HG02981 (cell line): ENCODE results near the gene GBP1.
"Not testable (repeated sequence)": the region's sequence is repeated elsewhere in the genome, so short reads cannot be mapped to it uniquely, and the experiment has no call there.

ENCODE experiments used
- ATAC-seq: cut with Tn5 transposase; IDR thresholded peaks from one replicate; pipeline ENCODE4 v1.9.1; 2021; ENCODE audit warnings: mild to moderate bottlenecking, moderate library complexity; ENCODE audit not compliant: unreplicated experiment

GBP1 gene

GRCh38 chr1:89060091-89060490 is 4.9 kb downstream of the GBP1 start:
- no peak for ATAC-seq

GRCh38 chr1:89051955-89052312 is 13.1 kb downstream of the GBP1 start:
- ATAC-seq = no peak

GRCh38 chr1:89051300-89051954 is 13.6 kb downstream of the GBP1 start:
- ATAC-seq = no peak

GRCh38 chr1:89050649-89051033 is 14.4 kb downstream of the GBP1 start:
- ATAC-seq = no peak

- ATAC-seq = not testable (repeated sequence)
Measured at GRCh38 chr1:89049901-89050648, 14.9 kb downstream of the GBP1 start.

- ATAC-seq = not testable (repeated sequence)
Measured at GRCh38 chr1:89049187-89049586, 15.8 kb downstream of the GBP1 start.

GRCh38 chr1:89047734-89048133 is 17.3 kb downstream of the GBP1 start:
- ATAC-seq = no peak

- ATAC-seq = peak; percentile 57
Measured at GRCh38 chr1:89046318-89047183, 18.5 kb downstream of the GBP1 start.

- no peak for ATAC-seq
Measured at GRCh38 chr1:89044970-89045721, 19.9 kb downstream of the GBP1 start.

- ATAC-seq = no peak
Measured at GRCh38 chr1:89043940-89044339, 21.1 kb downstream of the GBP1 start.

GRCh38 chr1:89042491-89042890 is 22.5 kb downstream of the GBP1 start:
- ATAC-seq = no peak

- no peak for ATAC-seq
Measured at GRCh38 chr1:89041721-89042120, 23.3 kb downstream of the GBP1 start.

- ATAC-seq = peak; percentile 88
Measured at GRCh38 chr1:89041119-89041641, 23.8 kb downstream of the GBP1 start.

- no peak for ATAC-seq
Measured at GRCh38 chr1:89040315-89040626, 24.7 kb downstream of the GBP1 start.

GRCh38 chr1:89037186-89037585 is 27.8 kb downstream of the GBP1 start:
- ATAC-seq = no peak

GRCh38 chr1:89035080-89035479 is 29.9 kb downstream of the GBP1 start:
- no peak for ATAC-seq

GRCh38 chr1:89034004-89034403 is 31.0 kb downstream of the GBP1 start:
- not testable (repeated sequence) for ATAC-seq

GRCh38 chr1:89029051-89029450 is 36.0 kb downstream of the GBP1 start:
- not testable (repeated sequence) for ATAC-seq

- ATAC-seq = no peak
Measured at GRCh38 chr1:89025928-89026327, 39.1 kb downstream of the GBP1 start.

- ATAC-seq = peak; percentile 11
Measured at GRCh38 chr1:89023026-89023425, 42.0 kb downstream of the GBP1 start.
